Calu3 (cell line): Measurements from ENCODE around the gene PPP2CA. TPM values are rescaled to one million over a fixed set of nuclear protein-coding genes. Genes with fewer than 3 reads are reported as not detected.
A peak's percentile ranks its signal among the peaks of the same experiment; 100 is the strongest.

Experiments used
- BruUV-seq: library from RNA; stranded (reverse); fragments of 400-500 nt; replicated peaks from 2 replicates; lab custom pipeline; 2021; lab: Mats Ljungman, UMichigan
- CTCF ChIA-PET: fragments of 300-600 bp; sonication (Branson Sonifier 250); formaldehyde crosslinking; loops from one replicate; lab custom pipeline; 2022; ENCODE audit warnings: antibody characterized with exemption; lab: Charles Lee
- DNase-seq: peaks from one replicate; pipeline ENCODE4 v3.0.0; 2022
- H3K27ac Mint-ChIP-seq: one replicate; pipeline ENCODE4 v1.8.0; 2022; ENCODE audit warnings: mixed read lengths; ENCODE audit not compliant: unreplicated experiment
- H3K27me3 Mint-ChIP-seq: one replicate; pipeline ENCODE4 v1.8.0; 2022; ENCODE audit warnings: mixed read lengths; ENCODE audit not compliant: unreplicated experiment
- H3K36me3 Mint-ChIP-seq: one replicate; pipeline ENCODE4 v1.8.0; 2022; ENCODE audit warnings: mild to moderate bottlenecking, moderate library complexity, mixed read lengths; ENCODE audit not compliant: insufficient read depth, unreplicated experiment
- H3K4me1 Mint-ChIP-seq: one replicate; pipeline ENCODE4 v1.8.0; 2022; ENCODE audit warnings: mild to moderate bottlenecking, low read depth, mixed read lengths; ENCODE audit not compliant: unreplicated experiment
- H3K4me3 Mint-ChIP-seq: one replicate; pipeline ENCODE4 v1.8.0; 2022; ENCODE audit warnings: mild to moderate bottlenecking, low read depth, moderate library complexity, mixed read lengths; ENCODE audit not compliant: unreplicated experiment
- H3K9me3 Mint-ChIP-seq: one replicate; pipeline ENCODE4 v1.8.0; 2022; ENCODE audit warnings: low read depth, mixed read lengths; ENCODE audit not compliant: unreplicated experiment
- intact Hi-C: fragments of 100-400 bp; cut with micrococcal nuclease; formaldehyde crosslinking; loops from one replicate; pipeline ENCODE4 v1.10.0; 2022; ENCODE audit not compliant: unreplicated experiment
- total RNA-seq: library from RNA; stranded (reverse); gene quantifications from 2 replicates; pipeline ENCODE4 v1.2.3, GENCODE V29; 2022
- TF ChIP-seq, protein P1 (sequence below): fragments of 200-600 bp; IDR thresholded peaks from one replicate; pipeline ENCODE4 v1.8.0; 2022; ENCODE audit warnings: antibody characterized with exemption; ENCODE audit not compliant: unreplicated experiment

Gene PPP2CA
- total RNA-seq, 1 experiment from 2014 or later: 260 TPM

DNA sequence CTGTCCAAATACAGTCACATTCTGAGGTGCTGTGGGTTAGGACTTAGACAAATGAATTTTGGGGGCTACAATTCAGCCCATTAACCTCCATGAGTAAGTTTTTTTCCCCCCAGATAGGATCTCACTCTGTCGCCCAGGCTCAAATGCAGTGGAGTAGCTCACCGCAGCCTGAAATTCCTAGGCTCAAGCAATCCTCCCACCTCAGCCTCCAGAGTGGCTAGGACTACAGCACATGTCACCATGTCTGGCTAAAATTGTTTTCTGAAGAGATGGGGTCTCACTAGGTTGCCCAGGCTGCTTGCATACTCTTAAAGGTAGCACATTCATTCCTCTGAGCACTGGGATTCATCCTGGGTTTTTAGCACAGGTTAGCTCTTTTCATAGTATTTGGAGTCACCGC, 22.2 kb downstream of the PPP2CA start:
- Mint-ChIP-seq H3K27ac (peak overlapping the region; percentile 19), H3K4me1 (peaks cover 9% of the 10 kb centered on the region), H3K9me3 (no peaks in the 10 kb centered on the region), H3K27me3 (no peaks in the 10 kb centered on the region), H3K36me3 (peaks cover 56% of the 10 kb centered on the region), H3K4me3 (no peak overlapping the region)
- TF ChIP-seq, protein P1, sequence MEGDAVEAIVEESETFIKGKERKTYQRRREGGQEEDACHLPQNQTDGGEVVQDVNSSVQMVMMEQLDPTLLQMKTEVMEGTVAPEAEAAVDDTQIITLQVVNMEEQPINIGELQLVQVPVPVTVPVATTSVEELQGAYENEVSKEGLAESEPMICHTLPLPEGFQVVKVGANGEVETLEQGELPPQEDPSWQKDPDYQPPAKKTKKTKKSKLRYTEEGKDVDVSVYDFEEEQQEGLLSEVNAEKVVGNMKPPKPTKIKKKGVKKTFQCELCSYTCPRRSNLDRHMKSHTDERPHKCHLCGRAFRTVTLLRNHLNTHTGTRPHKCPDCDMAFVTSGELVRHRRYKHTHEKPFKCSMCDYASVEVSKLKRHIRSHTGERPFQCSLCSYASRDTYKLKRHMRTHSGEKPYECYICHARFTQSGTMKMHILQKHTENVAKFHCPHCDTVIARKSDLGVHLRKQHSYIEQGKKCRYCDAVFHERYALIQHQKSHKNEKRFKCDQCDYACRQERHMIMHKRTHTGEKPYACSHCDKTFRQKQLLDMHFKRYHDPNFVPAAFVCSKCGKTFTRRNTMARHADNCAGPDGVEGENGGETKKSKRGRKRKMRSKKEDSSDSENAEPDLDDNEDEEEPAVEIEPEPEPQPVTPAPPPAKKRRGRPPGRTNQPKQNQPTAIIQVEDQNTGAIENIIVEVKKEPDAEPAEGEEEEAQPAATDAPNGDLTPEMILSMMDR: no peak
- no peak for DNase-seq
- BruUV-seq: no TSS peak
- CTCF ChIA-PET: interaction anchor here (1.5 kb wide), 1 partner anchor 10 kb away, joined by 3 read pairs; no protein-coding TSS in a partner anchor
- intact Hi-C loops: no loop called here

DNA sequence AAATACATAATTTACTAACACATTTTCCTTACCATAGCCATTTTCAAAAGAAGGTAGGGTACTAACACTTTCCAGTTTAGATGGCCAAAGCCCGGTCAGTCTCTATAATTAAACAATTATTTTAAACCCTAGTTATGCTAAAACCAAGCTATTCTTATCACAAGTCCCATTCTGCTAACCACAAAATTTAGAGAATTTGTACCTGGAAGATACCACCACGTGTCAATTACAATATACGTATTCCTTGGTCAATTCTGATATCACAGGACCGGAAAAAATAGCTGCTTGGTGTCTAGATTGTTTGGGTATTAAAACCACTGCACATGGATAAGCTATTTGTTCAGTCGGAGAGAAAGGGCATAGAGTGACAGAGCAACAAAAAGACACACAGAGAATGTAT, 30.2 kb downstream of the PPP2CA start:
- Mint-ChIP-seq H3K27ac (no peak overlapping the region), H3K27me3 (no peaks in the 10 kb centered on the region), H3K4me1 (no peaks in the 10 kb centered on the region), H3K36me3 (peaks cover 41% of the 10 kb centered on the region), H3K4me3 (no peak overlapping the region), H3K9me3 (no peaks in the 10 kb centered on the region)
- TF ChIP-seq, protein P1: no peak
- no TSS peak for BruUV-seq
- CTCF ChIA-PET: no interaction called here
- DNase-seq: no peak
- intact Hi-C loops: loop anchor here (1.0 kb wide), 1 partner anchor 22 kb away; no protein-coding TSS in a partner anchor

DNA sequence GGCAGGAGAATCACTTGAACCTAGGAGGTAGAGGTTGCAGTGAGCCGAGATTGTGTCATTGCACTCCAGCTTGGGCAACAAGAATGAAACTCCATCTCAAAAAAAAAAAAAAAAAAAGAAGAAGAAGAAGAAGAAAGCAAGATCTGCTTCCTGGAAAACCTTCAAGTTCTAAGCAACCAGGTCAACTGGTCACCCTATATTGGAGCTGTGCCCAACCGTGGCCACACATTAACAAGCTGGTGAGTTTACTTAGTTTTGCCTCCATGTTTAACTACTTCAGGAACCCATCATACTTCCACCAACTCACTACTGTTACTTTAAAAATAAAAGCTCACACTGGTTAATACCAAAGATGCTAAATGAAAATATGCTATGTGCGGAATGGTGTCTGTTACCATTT, 36.8 kb downstream of the PPP2CA start:
- H3K4me3 Mint-ChIP-seq: no peak overlapping the region
- no peaks in the 10 kb centered on the region for H3K27me3 Mint-ChIP-seq
- peak; percentile 66 for DNase-seq
- intact Hi-C loops: loop anchor here (5.0 kb wide), 1 partner anchor 33 kb away; no protein-coding TSS in a partner anchor
- peaks cover 24% of the 10 kb centered on the region for H3K4me1 Mint-ChIP-seq
- BruUV-seq: no TSS peak
- H3K36me3 Mint-ChIP-seq: peaks cover 24% of the 10 kb centered on the region
- CTCF ChIA-PET: interaction anchor here (0.7 to 1.6 kb wide), 4 partner anchors 11 to 398 kb away, joined by 3 to 6 read pairs (median 3); no protein-coding TSS in a partner anchor
- TF ChIP-seq, protein P1: no peak
- H3K27ac Mint-ChIP-seq: no peak overlapping the region
- H3K9me3 Mint-ChIP-seq: no peaks in the 10 kb centered on the region

DNA sequence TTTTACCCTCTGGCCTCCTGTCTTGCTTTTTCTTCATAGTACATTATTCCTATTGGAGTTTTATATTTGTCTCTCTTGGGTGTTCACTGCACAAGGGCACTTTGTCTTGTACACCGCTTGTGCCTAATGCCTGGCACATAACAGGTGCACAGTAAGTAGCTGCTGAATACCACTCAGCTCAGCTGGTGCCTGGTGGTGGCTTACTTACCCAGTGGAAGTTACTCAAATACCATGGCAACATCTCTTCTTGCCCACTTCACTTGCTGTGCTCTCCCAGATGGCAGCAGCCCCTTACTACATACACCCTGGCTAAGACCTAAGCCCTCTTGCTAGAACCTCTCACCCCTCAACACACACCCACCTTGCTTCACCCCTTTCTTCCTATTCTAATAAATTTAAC, 37.8 kb downstream of the PPP2CA start:
- TF ChIP-seq, protein P1: no peak
- intact Hi-C loops: loop anchor here (5.0 kb wide), 1 partner anchor 34 kb away; no protein-coding TSS in a partner anchor
- no peaks in the 10 kb centered on the region for H3K27me3 Mint-ChIP-seq
- CTCF ChIA-PET: interaction anchor here (1.6 to 2.4 kb wide), 2 partner anchors 101 to 399 kb away, joined by 6 to 9 read pairs; no protein-coding TSS in a partner anchor
- BruUV-seq: no TSS peak
- H3K4me3 Mint-ChIP-seq: no peak overlapping the region
- H3K4me1 Mint-ChIP-seq: peaks cover 24% of the 10 kb centered on the region
- H3K36me3 Mint-ChIP-seq: peaks cover 16% of the 10 kb centered on the region
- no peak overlapping the region for H3K27ac Mint-ChIP-seq
- H3K9me3 Mint-ChIP-seq: no peaks in the 10 kb centered on the region
- no peak for DNase-seq
